ENCODE results near the gene AGO4.

The AGO4 gene

DNA sequence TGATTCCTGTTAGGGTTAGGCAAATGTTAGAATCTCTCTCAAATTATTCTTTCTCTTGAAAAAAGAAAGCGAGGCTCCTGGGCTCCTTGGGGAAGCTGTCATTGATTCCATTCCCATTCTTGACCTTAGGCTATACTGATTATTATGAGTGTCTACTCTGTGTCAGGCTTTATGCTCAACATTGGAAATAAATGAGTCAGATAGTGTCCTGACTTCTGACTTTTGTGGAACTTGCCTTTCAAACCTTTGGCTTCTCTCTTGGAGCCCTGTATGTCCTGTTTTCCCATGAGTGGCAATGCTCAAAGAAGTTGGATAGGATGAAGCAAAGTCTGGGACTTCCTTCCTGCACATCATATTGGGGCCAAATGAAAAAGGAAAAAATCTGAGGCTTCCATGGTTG is 86.8 kb downstream of the AGO4 start:
- DNase-seq (ENCODE audit: low spot score) = no peak

DNA sequence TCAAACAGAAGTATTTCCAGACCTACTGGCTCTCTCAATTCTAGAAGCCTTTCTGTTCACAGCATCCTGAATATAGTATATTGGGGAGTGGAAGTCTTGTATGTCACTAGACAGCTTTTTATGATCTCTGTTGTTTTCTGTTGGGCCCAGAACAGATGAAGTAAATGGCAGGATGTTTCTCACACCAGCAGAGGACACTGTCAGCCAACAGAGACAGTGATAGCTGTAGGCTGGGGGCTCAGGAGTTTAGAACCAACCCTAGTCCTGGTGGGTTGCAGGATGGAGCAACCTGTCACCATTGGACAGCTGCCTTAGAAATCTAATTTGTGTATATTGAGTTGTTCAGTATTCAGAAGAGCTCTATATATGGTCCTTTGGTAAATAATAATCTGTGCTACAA is 92.1 kb downstream of the AGO4 start:
- no peak for DNase-seq (ENCODE audit: low spot score)

DNA sequence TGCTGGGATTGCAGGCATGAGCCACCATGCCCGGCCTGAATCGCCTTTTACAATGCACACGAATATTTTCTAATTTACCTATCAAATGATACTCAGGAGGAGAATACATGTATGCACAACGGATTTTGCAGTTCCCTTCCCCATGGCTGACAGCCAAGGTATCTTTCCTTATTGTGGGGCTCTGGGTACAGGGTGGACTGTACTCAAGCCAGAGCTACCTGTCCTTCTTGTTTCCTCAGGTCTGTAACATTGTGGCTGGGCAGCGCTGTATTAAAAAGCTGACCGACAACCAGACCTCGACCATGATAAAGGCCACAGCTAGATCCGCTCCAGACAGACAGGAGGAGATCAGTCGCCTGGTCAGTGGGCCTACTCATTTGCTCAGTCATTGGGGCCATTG is 93.4 kb downstream of the AGO4 start:
- DNase-seq (ENCODE audit: low spot score) = no peak

DNA sequence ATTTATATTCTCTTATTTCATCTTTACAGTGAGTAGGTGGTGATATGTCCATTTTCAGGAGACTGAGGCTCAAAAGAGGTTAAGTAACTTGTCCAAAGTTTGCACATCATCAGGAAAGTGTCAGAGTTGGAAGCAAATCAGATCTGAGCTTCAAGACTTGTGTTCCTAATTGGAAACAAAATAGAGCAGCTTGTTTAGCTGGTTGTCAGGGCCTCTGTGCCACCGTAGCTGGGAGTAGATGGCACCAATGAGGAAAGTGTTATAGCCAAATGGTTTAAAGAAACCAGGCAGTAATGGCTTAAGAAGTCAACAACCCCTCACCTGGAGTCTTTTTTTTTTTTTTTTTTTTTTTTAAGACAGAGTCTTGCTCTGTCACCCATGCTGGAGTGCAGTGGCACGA is 94.9 kb downstream of the AGO4 start:
- DNase-seq (ENCODE audit: low spot score) = no peak
